Panc1 (cell line): Measurements from ENCODE around the gene NFE2L3. TPM values are rescaled to one million over a fixed set of nuclear protein-coding genes. Genes with fewer than 3 reads are reported as not detected.

Experiments used
- ATAC-seq: fragments of 200-7000 bp; cut with Tn5 transposase; 2 replicates; pipeline ENCODE4 v1.9.1; 2020; ENCODE audit warnings: mild to moderate bottlenecking, moderate library complexity
- BruUV-seq: library from RNA; stranded (reverse); fragments of 400-500 nt; replicated peaks from 2 replicates; lab custom pipeline; 2021; lab: Mats Ljungman, UMichigan
- CTCF ChIA-PET: fragments of 300-600 bp; sonication (Branson Sonifier 250); formaldehyde crosslinking; loops from one replicate; lab custom pipeline; 2022; ENCODE audit warnings: antibody characterized with exemption; lab: Charles Lee
- POLR2A ChIA-PET: fragments of 300-600 bp; sonication (Branson Sonifier 250); formaldehyde crosslinking; loops from one replicate; lab custom pipeline; 2022; ENCODE audit warnings: antibody characterized with exemption; lab: Charles Lee
- DNase-seq: peaks from one replicate; pipeline ENCODE4 v3.0.0-alpha.2; 2010; ENCODE audit warnings: low read depth, low spot score
- H3K27ac ChIP-seq: 2 replicates; pipeline ENCODE4 v1.5.1; 2011; ENCODE audit warnings: mild to moderate bottlenecking, low read length, inconsistent platforms
- H3K27me3 ChIP-seq: fragments of 200-500 bp; sonication (Bioruptor generic); 2 replicates; pipeline ENCODE4 v1.6.0; 2014; ENCODE audit warnings: low read length, inconsistent platforms; ENCODE audit not compliant: control insufficient read depth, insufficient read depth
- H3K36me3 ChIP-seq: fragments of 200-500 bp; sonication (Bioruptor generic); 2 replicates; pipeline ENCODE4 v1.5.1; 2014; ENCODE audit warnings: inconsistent platforms, mild to moderate bottlenecking, low read length, moderate library complexity; ENCODE audit not compliant: control insufficient read depth, insufficient read depth
- H3K4me1 ChIP-seq: 2 replicates; pipeline ENCODE4 v1.5.1; 2011; ENCODE audit warnings: inconsistent platforms, mild to moderate bottlenecking, low read length, moderate library complexity; ENCODE audit not compliant: control insufficient read depth, insufficient read depth
- H3K4me3 ChIP-seq, 2 experiments: 2 replicates each; pipeline ENCODE4 v1.5.1; 2011 to 2012; ENCODE audit warnings: low read depth in 2 of 2, low read length in 2 of 2, mild to moderate bottlenecking in 2 of 2, inconsistent platforms in 1 of 2, moderate library complexity in 1 of 2
- H3K9me3 ChIP-seq: fragments of 200-500 bp; sonication (Bioruptor generic); 2 replicates; pipeline ENCODE4 v1.5.1; 2014; ENCODE audit warnings: low read depth, mild to moderate bottlenecking, inconsistent platforms, low read length, moderate library complexity; ENCODE audit not compliant: control insufficient read depth, insufficient read depth
- POLR2AphosphoS5 ChIP-seq: IDR thresholded peaks from 2 replicates; pipeline ENCODE4 v1.6.1; 2012; ENCODE audit warnings: mild to moderate bottlenecking, low read depth, low read length, moderate library complexity
- SIN3A ChIP-seq: IDR thresholded peaks from 2 replicates; pipeline ENCODE4 v1.6.1; 2012; ENCODE audit warnings: low read depth, mild to moderate bottlenecking, low read length, moderate library complexity, borderline replicate concordance; ENCODE audit not compliant: insufficient read depth
- TCF7L2 ChIP-seq: IDR thresholded peaks from 2 replicates; pipeline ENCODE4 v1.6.1; 2011; ENCODE audit warnings: mild to moderate bottlenecking, low read depth, low read length, inconsistent platforms
- in situ Hi-C: cut with HindIII; loops from 2 replicates; pipeline ENCODE4 v1.10.0; 2016; ENCODE audit warnings: low sequenced_read_pairs, low pct_unique_long_range_greater_than_20kb
- intact Hi-C: fragments of 100-400 bp; cut with micrococcal nuclease; formaldehyde crosslinking; loops from one replicate; pipeline ENCODE4 v1.10.0; 2022; ENCODE audit not compliant: unreplicated experiment
- total RNA-seq: library from RNA; stranded (reverse); gene quantifications from one replicate; pipeline ENCODE4 v1.2.1, GENCODE V29; 2021; ENCODE audit not compliant: unreplicated experiment
- TF ChIP-seq, protein P1 (sequence below), 2 experiments: IDR thresholded peaks; 2 replicates each; pipeline ENCODE4 v1.6.1; 2011 to 2012; ENCODE audit warnings: low read depth in 2 of 2, control low read depth in 1 of 2, low read length in 1 of 2, mild to moderate bottlenecking in 1 of 2, moderate library complexity in 1 of 2; ENCODE audit not compliant: insufficient read depth in 1 of 2
- TF ChIP-seq, protein P2 (sequence below): fragments of 450-650 bp; IDR thresholded peaks from 2 replicates; pipeline ENCODE4 v1.5.1; 2017; ENCODE audit warnings: mild to moderate bottlenecking

Gene NFE2L3
- total RNA-seq, 1 experiment from 2014 or later: 78.5 TPM

DNA sequence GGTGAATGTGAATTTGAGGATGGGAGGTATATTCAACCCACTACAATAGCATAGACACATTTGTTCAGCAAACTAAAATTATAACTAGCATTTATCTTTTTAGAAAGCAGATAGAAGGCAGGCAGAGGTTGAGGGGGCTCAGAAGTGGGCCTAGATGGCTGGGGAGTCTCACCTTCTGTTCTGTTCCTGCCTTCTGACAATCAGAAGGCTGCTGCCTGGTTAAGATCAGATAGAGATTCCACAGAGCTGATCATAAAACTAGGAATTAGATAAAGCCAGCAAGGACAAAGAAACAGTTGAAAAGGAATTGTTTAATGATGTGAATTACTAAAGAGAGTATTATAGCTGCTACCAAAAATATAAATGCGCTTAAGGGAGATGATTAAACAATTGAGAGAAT, 11.6 kb upstream of the NFE2L3 start:
- in situ Hi-C loops: no loop called here
- ChIA-PET CTCF (no interaction called here), POLR2A (no interaction called here)
- Histone ChIP-seq H3K27me3 (no peaks in the 10 kb centered on the region), H3K9me3 (0 out of 2 replicates have a peak, but pooled peaks cover 2% of the 10 kb centered on the region), H3K27ac (no peak overlapping the region), H3K36me3 (no peaks in the 10 kb centered on the region), H3K4me1 (peaks cover 9% of the 10 kb centered on the region), H3K4me3 (no peak overlapping the region)
- TF ChIP-seq, protein P1, sequence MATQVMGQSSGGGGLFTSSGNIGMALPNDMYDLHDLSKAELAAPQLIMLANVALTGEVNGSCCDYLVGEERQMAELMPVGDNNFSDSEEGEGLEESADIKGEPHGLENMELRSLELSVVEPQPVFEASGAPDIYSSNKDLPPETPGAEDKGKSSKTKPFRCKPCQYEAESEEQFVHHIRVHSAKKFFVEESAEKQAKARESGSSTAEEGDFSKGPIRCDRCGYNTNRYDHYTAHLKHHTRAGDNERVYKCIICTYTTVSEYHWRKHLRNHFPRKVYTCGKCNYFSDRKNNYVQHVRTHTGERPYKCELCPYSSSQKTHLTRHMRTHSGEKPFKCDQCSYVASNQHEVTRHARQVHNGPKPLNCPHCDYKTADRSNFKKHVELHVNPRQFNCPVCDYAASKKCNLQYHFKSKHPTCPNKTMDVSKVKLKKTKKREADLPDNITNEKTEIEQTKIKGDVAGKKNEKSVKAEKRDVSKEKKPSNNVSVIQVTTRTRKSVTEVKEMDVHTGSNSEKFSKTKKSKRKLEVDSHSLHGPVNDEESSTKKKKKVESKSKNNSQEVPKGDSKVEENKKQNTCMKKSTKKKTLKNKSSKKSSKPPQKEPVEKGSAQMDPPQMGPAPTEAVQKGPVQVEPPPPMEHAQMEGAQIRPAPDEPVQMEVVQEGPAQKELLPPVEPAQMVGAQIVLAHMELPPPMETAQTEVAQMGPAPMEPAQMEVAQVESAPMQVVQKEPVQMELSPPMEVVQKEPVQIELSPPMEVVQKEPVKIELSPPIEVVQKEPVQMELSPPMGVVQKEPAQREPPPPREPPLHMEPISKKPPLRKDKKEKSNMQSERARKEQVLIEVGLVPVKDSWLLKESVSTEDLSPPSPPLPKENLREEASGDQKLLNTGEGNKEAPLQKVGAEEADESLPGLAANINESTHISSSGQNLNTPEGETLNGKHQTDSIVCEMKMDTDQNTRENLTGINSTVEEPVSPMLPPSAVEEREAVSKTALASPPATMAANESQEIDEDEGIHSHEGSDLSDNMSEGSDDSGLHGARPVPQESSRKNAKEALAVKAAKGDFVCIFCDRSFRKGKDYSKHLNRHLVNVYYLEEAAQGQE (IDR thresholded peaks at IDR 0.05; ENCODE audit: insufficient read depth in 1 of 2, low read depth in 2 of 2, low read length in 1 of 2): no peak
- no peak for TF ChIP-seq POLR2AphosphoS5
- TF ChIP-seq SIN3A: no peak
- TF ChIP-seq TCF7L2: no peak
- TF ChIP-seq, protein P2, sequence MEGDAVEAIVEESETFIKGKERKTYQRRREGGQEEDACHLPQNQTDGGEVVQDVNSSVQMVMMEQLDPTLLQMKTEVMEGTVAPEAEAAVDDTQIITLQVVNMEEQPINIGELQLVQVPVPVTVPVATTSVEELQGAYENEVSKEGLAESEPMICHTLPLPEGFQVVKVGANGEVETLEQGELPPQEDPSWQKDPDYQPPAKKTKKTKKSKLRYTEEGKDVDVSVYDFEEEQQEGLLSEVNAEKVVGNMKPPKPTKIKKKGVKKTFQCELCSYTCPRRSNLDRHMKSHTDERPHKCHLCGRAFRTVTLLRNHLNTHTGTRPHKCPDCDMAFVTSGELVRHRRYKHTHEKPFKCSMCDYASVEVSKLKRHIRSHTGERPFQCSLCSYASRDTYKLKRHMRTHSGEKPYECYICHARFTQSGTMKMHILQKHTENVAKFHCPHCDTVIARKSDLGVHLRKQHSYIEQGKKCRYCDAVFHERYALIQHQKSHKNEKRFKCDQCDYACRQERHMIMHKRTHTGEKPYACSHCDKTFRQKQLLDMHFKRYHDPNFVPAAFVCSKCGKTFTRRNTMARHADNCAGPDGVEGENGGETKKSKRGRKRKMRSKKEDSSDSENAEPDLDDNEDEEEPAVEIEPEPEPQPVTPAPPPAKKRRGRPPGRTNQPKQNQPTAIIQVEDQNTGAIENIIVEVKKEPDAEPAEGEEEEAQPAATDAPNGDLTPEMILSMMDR: no peak
- DNase-seq: no peak
- intact Hi-C loops: no loop called here
- no TSS peak for BruUV-seq
- ATAC-seq: no peak

DNA sequence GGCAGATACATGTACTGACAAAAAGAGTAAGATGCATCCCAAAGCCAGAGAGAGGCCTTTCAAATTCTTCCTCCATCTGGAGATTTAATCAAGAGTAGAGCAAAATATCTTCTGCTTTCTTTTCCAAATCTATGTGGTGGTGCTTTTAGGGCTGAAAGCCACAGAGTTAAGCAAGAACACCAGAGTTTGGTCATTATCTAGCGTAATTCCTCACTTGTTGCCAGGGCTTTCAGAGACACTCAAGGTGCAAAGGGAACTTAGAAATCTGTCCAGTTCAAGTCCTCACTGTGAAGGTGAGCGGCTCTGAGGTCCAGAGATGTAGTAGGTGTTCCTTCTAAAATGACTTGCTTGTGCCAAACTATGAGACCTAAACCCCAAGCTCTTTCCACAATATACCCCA, 10.9 kb upstream of the NFE2L3 start:
- CTCF ChIA-PET: no interaction called here
- no peaks in the 10 kb centered on the region for H3K36me3 ChIP-seq
- in situ Hi-C loops: no loop called here
- BruUV-seq: no TSS peak
- H3K9me3 ChIP-seq: no peaks in the 10 kb centered on the region
- H3K4me1 ChIP-seq: peaks cover 9% of the 10 kb centered on the region
- H3K4me3 ChIP-seq: no peak overlapping the region
- intact Hi-C loops: no loop called here
- ATAC-seq (no peak), DNase-seq (no peak)
- H3K27me3 ChIP-seq: no peaks in the 10 kb centered on the region
- POLR2A ChIA-PET: no interaction called here
- TF ChIP-seq, protein P1 (IDR thresholded peaks at IDR 0.05; ENCODE audit: insufficient read depth in 1 of 2, low read depth in 2 of 2, low read length in 1 of 2): no peak
- TF ChIP-seq SIN3A (no peak), TCF7L2 (no peak), POLR2AphosphoS5 (no peak)
- TF ChIP-seq, protein P2: no peak
- no peak overlapping the region for H3K27ac ChIP-seq
